BJ (cell line): ENCODE results near the gene RFX2. TPM values are rescaled to one million over a fixed set of nuclear protein-coding genes. Genes with fewer than 3 reads are reported as not detected.

Experiments used
- CTCF ChIA-PET: fragments of 350-600 bp; formaldehyde crosslinking; extraction: SDS; loops from one replicate; lab custom pipeline; 2021; ENCODE audit warnings: antibody characterized with exemption, inconsistent platforms; lab: Yijun Ruan, JAX
- POLR2A ChIA-PET: fragments of 300-600 bp; sonication (Branson Sonifier 250); formaldehyde crosslinking; extraction: SDS; loops from one replicate; lab custom pipeline; 2021; ENCODE audit warnings: antibody characterized with exemption; lab: Charles Lee
- DNase-seq: peaks from one replicate; pipeline ENCODE4 v3.0.0-alpha.2; 2011; ENCODE audit warnings: low read depth
- H3K27me3 ChIP-seq: 2 replicates; pipeline ENCODE4 v1.6.0; 2011; ENCODE audit warnings: low read length; ENCODE audit not compliant: control insufficient read depth, insufficient read depth
- H3K36me3 ChIP-seq: 2 replicates; pipeline ENCODE4 v1.5.1; 2011; ENCODE audit warnings: low read length; ENCODE audit not compliant: control insufficient read depth, insufficient read depth
- H3K4me3 ChIP-seq: 2 replicates; pipeline ENCODE4 v1.5.1; 2011; ENCODE audit warnings: low read depth, mild to moderate bottlenecking, control low read depth, low read length
- CTCF ChIP-seq: IDR thresholded peaks from 2 replicates; pipeline ENCODE4 v1.5.1; 2011; ENCODE audit warnings: low read depth, mild to moderate bottlenecking, control low read depth, inconsistent platforms, low read length, moderate library complexity; ENCODE audit not compliant: insufficient read depth
- polyA plus RNA-seq: library from polyadenylated mRNA; depleted of rRNA; stranded (reverse); fragments of >200 nt; gene quantifications from 2 replicates; pipeline ENCODE4 v1.2.3, GENCODE V29; 2011

Gene RFX2
- polyA plus RNA-seq, 1 experiment, result 5.7 TPM

- H3K36me3 ChIP-seq, result peaks cover 2% of the 10 kb centered on the region
- ChIA-PET CTCF (interaction anchor here (1.5 to 1.6 kb wide), 2 partner anchors 29 to 212 kb away, joined by 3 to 4 read pairs; no protein-coding TSS in a partner anchor), POLR2A (no interaction called here)
- H3K27me3 ChIP-seq, result no peaks in the 10 kb centered on the region
- no peak overlapping the region for H3K4me3 ChIP-seq
- TF ChIP-seq CTCF, result no peak
- DNase-seq, result no peak
Measured at GRCh38 chr19:6015841-6016545, 94.3 kb downstream of the RFX2 start.

DNA sequence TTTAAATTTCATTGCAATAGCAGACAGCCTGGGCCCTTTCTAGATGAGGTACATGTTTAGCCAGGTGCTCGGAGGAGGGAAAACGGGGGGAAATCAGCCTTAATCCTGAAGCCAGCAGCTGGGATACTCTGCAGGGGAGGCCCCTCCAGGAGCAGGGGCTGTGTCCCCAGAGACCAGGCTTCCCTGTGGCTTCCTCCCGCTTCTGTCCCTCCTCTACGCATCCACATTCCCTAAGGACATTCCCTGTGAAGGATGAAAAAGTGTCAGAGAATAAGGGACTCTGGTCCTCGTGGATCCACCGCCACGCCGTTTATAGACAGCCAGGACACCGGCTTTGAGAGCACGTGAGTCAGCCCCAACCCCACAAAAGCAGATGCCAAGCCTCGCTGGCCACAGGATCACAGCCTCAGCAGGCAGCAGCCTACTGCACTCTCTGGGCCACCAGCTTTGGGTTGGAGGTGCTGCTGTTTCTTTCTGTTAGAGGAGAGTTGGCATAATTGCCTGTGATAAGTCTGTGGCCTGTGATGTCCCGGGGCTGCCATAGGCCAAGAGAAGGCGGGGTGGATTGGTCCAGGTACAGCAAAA, 95.7 kb downstream of the RFX2 start:
- no peak overlapping the region for H3K4me3 ChIP-seq
- TF ChIP-seq CTCF, result no peak
- ChIA-PET POLR2A (no interaction called here), CTCF (interaction anchor here (1.2 to 2.6 kb wide), 4 partner anchors 8 to 47 kb away, joined by 3 to 14 read pairs (median 4); no protein-coding TSS in a partner anchor)
- no peaks in the 10 kb centered on the region for H3K27me3 ChIP-seq
- H3K36me3 ChIP-seq, result peaks cover 4% of the 10 kb centered on the region
- DNase-seq, result no peak

DNA sequence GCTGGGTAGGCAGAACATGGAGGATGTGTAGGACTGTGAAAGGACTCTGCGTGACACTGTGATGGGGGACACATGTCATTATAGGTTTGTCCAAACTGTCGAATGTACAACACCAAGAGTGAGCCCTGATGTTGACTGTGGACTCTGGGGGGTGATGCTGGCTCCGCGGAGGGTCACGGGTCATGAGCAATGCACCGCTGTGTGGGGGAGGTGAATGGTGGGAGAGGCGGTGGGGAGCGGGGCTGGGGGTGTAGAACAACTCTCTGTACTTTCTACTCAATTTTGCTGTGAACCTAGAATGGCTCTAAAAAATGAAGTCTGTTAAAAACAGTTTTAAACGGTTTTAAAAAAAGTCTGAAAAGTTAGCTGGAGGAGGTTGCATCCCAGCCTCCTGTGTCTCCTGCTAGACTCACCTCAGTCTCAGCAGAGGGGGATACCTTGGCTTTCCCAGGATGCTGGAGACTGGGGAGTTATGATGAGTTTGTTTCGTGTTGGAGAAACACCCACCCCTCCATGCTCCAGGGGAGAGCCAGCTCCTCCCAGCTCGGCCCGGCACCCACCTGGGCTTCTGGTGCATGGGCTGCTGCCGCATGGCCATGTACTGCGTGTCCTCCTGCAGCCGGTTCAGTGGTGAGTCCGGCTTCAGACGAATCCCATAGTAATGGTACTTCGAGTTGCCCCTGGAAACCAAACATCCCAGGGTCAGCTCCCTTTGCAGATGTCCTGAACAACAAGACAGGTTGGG, 97.7 kb downstream of the RFX2 start:
- Histone ChIP-seq H3K27me3 (no peaks in the 10 kb centered on the region), H3K36me3 (peaks cover 5% of the 10 kb centered on the region), H3K4me3 (no peak overlapping the region)
- CTCF ChIA-PET, result interaction anchor here (0.8 to 2.6 kb wide), 3 partner anchors 10 to 218 kb away, joined by 3 to 14 read pairs (median 4); no protein-coding TSS in a partner anchor
- POLR2A ChIA-PET, result no interaction called here
- TF ChIP-seq CTCF, result no peak
- no peak for DNase-seq

- POLR2A ChIA-PET, result no interaction called here
- CTCF ChIA-PET, result no interaction called here
- no peak for DNase-seq
Measured at GRCh38 chr19:6011794-6012193, 98.5 kb downstream of the RFX2 start.

More at GRCh38 chr19:6011794-6012193, 98.5 kb downstream of the RFX2 start:
- Histone ChIP-seq H3K36me3 (peaks cover 5% of the 10 kb centered on the region), H3K4me3 (no peak overlapping the region), H3K27me3 (no peaks in the 10 kb centered on the region)
- no peak for TF ChIP-seq CTCF
